ENCODE data around the gene CDH2.

- TF ChIP-seq CTCF (IDR thresholded peaks at IDR 0.05) (no peak), SIN3A (IDR thresholded peaks at IDR 0.05; ENCODE audit: borderline replicate concordance, insufficient read depth, low read depth, low read length) (no peak), REST (IDR thresholded peaks at IDR 0.05; ENCODE audit: insufficient read depth in 1 of 2, low read depth in 2 of 2, low read length in 1 of 2) (no peak)
These were observed 273.0 kb downstream of the CDH2 start for GRCh38 chr18:27903906-27904305.
